ENCODE measurements around the gene DLGAP1.

The DLGAP1 gene

GRCh38 chr18:3726238-3726951, 728.7 kb downstream of the DLGAP1 start:
- Mint-ChIP-seq H3K27ac (no peak overlapping the region), H3K36me3 (no peaks in the 10 kb centered on the region), H3K4me3 (no peak overlapping the region), H3K4me1 (ENCODE audit: low read depth) (no peaks in the 10 kb centered on the region), H3K9me3 (ENCODE audit: low read depth) (no peaks in the 10 kb centered on the region), H3K27me3 (peaks cover 5% of the 10 kb centered on the region)

GRCh38 chr18:3725115-3725514, 730.0 kb downstream of the DLGAP1 start:
- Mint-ChIP-seq H3K27me3 (peaks cover 5% of the 10 kb centered on the region), H3K36me3 (no peaks in the 10 kb centered on the region), H3K4me1 (ENCODE audit: low read depth) (no peaks in the 10 kb centered on the region), H3K4me3 (no peak overlapping the region), H3K27ac (no peak overlapping the region), H3K9me3 (ENCODE audit: low read depth) (no peaks in the 10 kb centered on the region)

- no peaks in the 10 kb centered on the region for H3K36me3 Mint-ChIP-seq
- H3K27me3 Mint-ChIP-seq, result peaks cover 5% of the 10 kb centered on the region
- H3K4me3 Mint-ChIP-seq, result no peak overlapping the region
- H3K27ac Mint-ChIP-seq, result no peak overlapping the region
- H3K9me3 Mint-ChIP-seq (ENCODE audit: low read depth), result no peaks in the 10 kb centered on the region
- no peaks in the 10 kb centered on the region for H3K4me1 Mint-ChIP-seq (ENCODE audit: low read depth)
Measured at GRCh38 chr18:3723554-3723953, 731.6 kb downstream of the DLGAP1 start.

DNA sequence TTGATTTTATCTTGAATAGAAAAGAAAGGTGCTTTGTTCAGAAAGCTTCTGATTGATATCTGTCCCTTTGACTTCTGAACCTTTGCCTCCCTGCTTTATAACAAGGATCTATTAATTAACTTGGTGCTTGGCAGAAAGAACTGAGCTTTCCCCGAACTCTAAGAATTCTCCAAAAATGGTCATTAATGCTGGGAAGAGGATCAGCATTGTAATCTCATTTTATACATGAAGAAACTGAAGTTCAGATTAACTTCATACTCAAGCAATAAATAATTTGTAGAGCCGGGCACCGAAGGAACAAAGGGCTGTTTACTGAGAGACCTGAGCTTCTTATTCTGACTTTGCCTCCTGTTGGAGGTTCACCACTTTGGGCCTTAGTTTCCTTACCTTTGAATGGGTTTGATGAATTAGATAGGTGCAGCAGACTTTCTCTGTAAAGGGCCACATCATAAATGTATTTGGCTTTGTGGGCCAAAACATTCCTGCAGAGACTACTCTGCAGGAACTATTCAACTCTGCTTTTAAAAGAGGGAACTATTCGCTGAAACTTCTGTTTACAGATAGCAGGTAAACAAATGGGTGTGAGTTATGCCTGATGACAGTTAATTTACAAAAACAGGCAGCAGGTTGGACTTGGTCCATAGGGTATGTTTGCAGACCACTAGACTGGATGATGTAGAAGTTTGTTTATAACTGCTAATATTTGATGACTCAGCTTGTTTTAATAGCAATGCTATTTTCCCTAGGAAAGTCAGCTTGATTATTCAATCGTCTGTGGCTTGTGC, 732.3 kb downstream of the DLGAP1 start:
- Mint-ChIP-seq H3K9me3 (ENCODE audit: low read depth) (no peaks in the 10 kb centered on the region), H3K4me3 (no peak overlapping the region), H3K36me3 (no peaks in the 10 kb centered on the region), H3K27me3 (peaks cover 8% of the 10 kb centered on the region), H3K4me1 (ENCODE audit: low read depth) (no peaks in the 10 kb centered on the region), H3K27ac (no peak overlapping the region)

DNA sequence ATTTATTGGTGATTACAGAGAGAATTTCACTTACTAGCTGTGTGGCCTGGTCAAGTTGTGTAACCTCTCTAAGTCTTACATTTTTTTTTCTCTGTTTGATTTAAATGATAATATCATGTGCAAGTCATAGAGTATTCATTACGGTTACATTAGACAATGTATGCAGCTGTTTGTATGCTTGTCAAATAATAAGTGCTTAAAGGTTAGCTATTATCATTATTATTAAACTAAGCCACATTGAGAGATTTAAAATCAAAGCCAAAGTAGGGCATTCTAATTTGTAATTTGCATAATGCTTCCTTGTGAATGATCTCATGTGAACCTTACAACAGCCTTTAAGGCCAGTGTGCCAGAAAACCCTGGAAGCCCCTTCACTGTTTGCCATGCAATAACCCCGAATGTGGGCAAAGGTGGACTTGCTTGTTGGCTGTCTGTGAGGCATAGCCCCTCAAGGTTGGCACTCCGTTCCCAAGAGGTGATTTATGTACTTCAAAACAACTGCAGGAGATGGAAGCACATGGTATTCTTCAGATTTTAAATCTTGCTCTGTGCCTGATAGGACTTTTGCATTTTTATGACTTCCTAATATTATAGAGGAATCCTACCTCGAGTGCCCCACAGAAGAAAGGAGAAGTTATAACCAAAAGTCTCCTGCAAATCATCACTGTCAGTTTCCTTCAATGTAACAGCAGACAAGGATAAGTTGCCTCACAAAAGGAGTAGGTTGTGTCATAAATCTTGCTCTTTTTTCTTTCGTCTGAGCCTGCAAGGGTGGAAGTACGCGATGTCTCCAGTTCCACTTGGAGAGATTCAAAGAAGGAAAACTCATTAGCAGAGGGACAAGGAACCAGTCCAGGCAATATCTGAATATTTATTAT, 733.1 kb downstream of the DLGAP1 start:
- no peak overlapping the region for H3K27ac Mint-ChIP-seq
- no peaks in the 10 kb centered on the region for H3K9me3 Mint-ChIP-seq (ENCODE audit: low read depth)
- H3K27me3 Mint-ChIP-seq, result peaks cover 5% of the 10 kb centered on the region
- no peaks in the 10 kb centered on the region for H3K36me3 Mint-ChIP-seq
- no peak overlapping the region for H3K4me3 Mint-ChIP-seq
- no peaks in the 10 kb centered on the region for H3K4me1 Mint-ChIP-seq (ENCODE audit: low read depth)

DNA sequence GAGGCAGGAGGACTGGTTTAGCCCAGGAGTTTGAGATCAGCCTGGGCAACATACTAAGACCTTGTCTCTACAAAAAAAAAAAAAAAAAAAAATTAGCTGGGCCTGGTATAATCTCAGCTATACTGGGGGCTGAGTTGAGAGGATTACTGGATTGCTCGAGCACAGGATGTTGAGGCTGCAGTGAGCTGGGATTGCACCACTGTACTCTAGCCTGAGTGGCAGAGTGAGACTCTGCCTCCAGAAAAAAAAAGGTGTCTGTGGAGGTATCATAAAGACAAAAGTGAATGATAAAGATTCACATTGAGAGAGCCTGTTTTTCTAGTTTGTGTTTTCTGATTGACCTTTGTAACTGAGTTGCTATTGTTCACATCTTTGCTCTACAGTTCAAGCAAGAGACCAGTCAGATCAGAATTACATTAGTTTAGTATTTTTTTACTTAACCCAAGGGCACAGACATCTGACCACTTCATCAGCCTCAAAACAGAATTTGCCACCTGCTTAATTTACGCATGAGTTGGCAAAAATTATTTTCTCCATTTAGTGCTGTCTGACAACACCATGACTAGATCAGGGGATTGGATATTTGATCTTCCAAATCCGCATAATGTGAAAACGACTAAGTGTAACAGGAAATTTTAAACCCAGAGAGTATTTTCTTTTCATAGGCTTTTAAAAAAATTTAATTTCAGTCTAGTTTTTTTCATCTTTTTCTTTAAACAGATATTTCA, 734.1 kb downstream of the DLGAP1 start:
- no peaks in the 10 kb centered on the region for H3K9me3 Mint-ChIP-seq (ENCODE audit: low read depth)
- peaks cover 3% of the 10 kb centered on the region for H3K27me3 Mint-ChIP-seq
- H3K36me3 Mint-ChIP-seq, result no peaks in the 10 kb centered on the region
- H3K4me3 Mint-ChIP-seq, result no peak overlapping the region
- no peak overlapping the region for H3K27ac Mint-ChIP-seq
- no peaks in the 10 kb centered on the region for H3K4me1 Mint-ChIP-seq (ENCODE audit: low read depth)

DNA sequence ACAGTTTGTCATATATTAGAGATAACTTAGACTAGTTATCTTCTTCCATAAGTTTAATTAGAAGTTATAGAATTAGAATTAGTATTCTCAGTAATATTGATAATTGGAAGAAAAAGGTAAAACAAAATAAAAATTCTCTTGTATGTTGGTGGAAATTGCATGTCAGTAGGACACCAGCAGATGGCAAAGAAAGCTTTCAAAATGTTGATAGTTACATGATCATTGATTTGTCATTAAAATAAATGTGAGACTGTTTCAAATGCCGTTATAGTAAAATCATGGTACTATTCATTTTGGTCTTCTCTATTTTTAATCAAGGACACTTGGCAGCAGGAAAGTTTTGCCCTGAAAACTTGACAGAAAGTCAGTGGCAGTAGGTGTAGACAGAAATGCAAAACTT, 734.9 kb downstream of the DLGAP1 start:
- Mint-ChIP-seq H3K9me3 (ENCODE audit: low read depth) (no peaks in the 10 kb centered on the region), H3K4me1 (ENCODE audit: low read depth) (peaks cover 3% of the 10 kb centered on the region), H3K27ac (no peak overlapping the region), H3K4me3 (no peak overlapping the region), H3K36me3 (no peaks in the 10 kb centered on the region), H3K27me3 (peaks cover 3% of the 10 kb centered on the region)

GRCh38 chr18:3717376-3718025, 737.6 kb downstream of the DLGAP1 start:
- no peak overlapping the region for H3K27ac Mint-ChIP-seq
- no peaks in the 10 kb centered on the region for H3K9me3 Mint-ChIP-seq (ENCODE audit: low read depth)
- peaks cover 6% of the 10 kb centered on the region for H3K27me3 Mint-ChIP-seq
- H3K4me3 Mint-ChIP-seq, result no peak overlapping the region
- no peaks in the 10 kb centered on the region for H3K36me3 Mint-ChIP-seq
- H3K4me1 Mint-ChIP-seq (ENCODE audit: low read depth), result peaks cover 3% of the 10 kb centered on the region

GRCh38 chr18:3716116-3716660, 738.9 kb downstream of the DLGAP1 start:
- Mint-ChIP-seq H3K27me3 (peaks cover 6% of the 10 kb centered on the region), H3K4me3 (no peak overlapping the region), H3K27ac (no peak overlapping the region), H3K36me3 (no peaks in the 10 kb centered on the region), H3K4me1 (ENCODE audit: low read depth) (peaks cover 3% of the 10 kb centered on the region), H3K9me3 (ENCODE audit: low read depth) (no peaks in the 10 kb centered on the region)

DNA sequence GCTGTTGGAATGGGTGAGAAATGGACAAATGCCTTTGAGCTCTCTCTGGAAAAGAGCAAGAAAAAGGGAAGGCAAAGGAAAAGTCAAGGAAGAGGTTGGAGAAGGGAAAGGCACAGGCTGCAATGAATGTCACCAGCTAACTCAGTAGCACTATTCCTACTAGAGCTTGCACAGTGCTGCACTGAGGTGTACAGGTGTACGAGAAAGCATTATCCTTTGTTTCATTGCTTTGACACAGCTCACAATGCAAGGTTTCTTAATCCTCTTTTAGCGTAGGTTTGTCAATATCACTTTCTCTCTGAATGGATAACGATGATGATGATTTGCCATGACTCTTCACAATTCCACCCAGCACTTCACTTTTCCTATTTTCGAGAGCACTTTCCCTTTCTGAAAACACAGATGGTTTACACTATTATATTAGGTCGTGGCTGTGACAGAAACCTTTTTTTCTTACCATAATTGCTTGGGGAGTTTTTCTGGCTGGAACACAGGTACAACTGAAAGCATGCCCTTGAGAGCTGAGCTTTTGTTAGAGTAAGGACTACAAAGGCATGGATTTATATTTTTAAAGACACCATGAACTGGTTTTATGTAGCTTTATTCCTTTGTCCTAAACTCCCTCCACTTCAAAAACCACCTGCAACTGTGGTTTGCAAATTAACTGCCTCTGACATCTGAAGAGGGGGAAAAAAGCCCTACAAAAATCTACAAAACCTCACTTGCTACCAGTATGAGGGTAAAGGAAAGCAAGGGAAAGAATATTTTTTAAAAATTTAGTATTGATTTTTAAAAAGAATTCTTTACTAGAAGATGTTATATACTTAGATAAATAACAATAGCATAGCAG, 739.7 kb downstream of the DLGAP1 start:
- Mint-ChIP-seq H3K9me3 (ENCODE audit: low read depth) (no peaks in the 10 kb centered on the region), H3K4me3 (no peak overlapping the region), H3K27ac (no peak overlapping the region)

DNA sequence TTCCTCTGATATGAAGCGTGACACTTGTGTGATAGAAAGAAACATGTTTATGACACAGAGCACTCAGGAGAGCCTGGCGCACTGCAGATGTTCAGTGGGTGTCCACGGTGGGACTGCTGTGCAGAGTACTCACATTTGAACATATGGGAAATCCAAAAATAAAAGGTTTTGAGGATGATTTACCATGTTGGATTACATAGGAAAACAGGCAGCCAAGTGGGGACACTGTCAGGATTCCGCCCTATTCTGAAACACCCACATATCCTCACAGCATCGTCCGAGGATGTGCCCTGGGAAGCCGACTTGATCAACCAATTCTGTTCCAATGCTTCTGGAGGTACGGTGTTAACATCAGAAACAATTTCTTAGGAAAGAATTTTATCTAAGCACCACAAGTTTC, 741.4 kb downstream of the DLGAP1 start:
- peaks cover 7% of the 10 kb centered on the region for H3K4me1 Mint-ChIP-seq (ENCODE audit: low read depth)
- peaks cover 13% of the 10 kb centered on the region for H3K27me3 Mint-ChIP-seq
- H3K27ac Mint-ChIP-seq, result no peak overlapping the region
- H3K36me3 Mint-ChIP-seq, result no peaks in the 10 kb centered on the region
- no peaks in the 10 kb centered on the region for H3K9me3 Mint-ChIP-seq (ENCODE audit: low read depth)
- H3K4me3 Mint-ChIP-seq, result no peak overlapping the region

More for the DNA sequence above, 739.7 kb downstream of the DLGAP1 start:
- Mint-ChIP-seq H3K4me1 (ENCODE audit: low read depth) (peaks cover 3% of the 10 kb centered on the region), H3K36me3 (no peaks in the 10 kb centered on the region), H3K27me3 (peaks cover 12% of the 10 kb centered on the region)

GRCh38 chr18:3713166-3713565, 741.9 kb downstream of the DLGAP1 start:
- Mint-ChIP-seq H3K27me3 (peaks cover 10% of the 10 kb centered on the region), H3K36me3 (no peaks in the 10 kb centered on the region), H3K27ac (no peak overlapping the region), H3K4me3 (no peak overlapping the region), H3K9me3 (ENCODE audit: low read depth) (no peaks in the 10 kb centered on the region), H3K4me1 (ENCODE audit: low read depth) (peaks cover 7% of the 10 kb centered on the region)

DNA sequence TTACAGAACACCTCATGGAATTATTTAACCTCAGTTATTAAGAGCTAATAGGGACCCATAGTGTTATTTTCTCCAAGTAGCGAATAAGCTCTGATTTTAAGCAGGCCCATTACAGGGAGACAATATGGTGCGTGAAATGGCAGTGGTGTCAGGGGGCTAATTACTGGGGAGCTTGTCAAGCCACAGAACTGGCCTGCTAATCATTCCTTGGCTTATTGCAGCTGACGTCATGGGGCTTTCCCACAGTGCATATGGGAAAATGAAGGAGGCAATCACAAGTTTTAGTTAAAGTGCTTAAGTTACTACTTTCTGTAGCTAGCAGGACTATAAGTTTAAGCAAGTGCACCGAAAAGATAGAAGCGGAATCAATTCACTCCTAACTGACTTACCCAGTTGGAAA, 742.6 kb downstream of the DLGAP1 start:
- Mint-ChIP-seq H3K4me1 (ENCODE audit: low read depth) (peaks cover 7% of the 10 kb centered on the region), H3K4me3 (no peak overlapping the region)

More for the DNA sequence above, 742.6 kb downstream of the DLGAP1 start:
- no peak overlapping the region for H3K27ac Mint-ChIP-seq
- peaks cover 10% of the 10 kb centered on the region for H3K27me3 Mint-ChIP-seq
- H3K36me3 Mint-ChIP-seq, result no peaks in the 10 kb centered on the region
- no peaks in the 10 kb centered on the region for H3K9me3 Mint-ChIP-seq (ENCODE audit: low read depth)
